K562 (cell line): ENCODE data around the gene LINC00632. TPM values are rescaled to one million over a fixed set of nuclear protein-coding genes. Genes with fewer than 3 reads are reported as not detected.

Experiments
- ATAC-seq: fragments of 200-7000 bp; cut with Tn5 transposase; 3 replicates; pipeline ENCODE4 v1.9.1; 2020; ENCODE audit warnings: moderate library complexity
- BruUV-seq: library from RNA; stranded (reverse); fragments of 400-500 nt; replicated peaks from 2 replicates; lab custom pipeline; 2021; lab: Mats Ljungman, UMichigan
- CTCF ChIA-PET: fragments of 300-600 bp; formaldehyde crosslinking; extraction: SDS; loops from one replicate; lab custom pipeline; 2021; ENCODE audit warnings: low intra/inter-chr PET ratio; lab: Yijun Ruan, JAX
- POLR2A ChIA-PET: fragments of 300-600, 350-650 bp; sonication (Branson Sonifier 250); formaldehyde crosslinking; extraction: SDS; loops from one replicate; lab custom pipeline; 2021; ENCODE audit warnings: antibody characterized with exemption, inconsistent platforms; lab: Yijun Ruan, JAX
- DNase-seq, 4 experiments: peaks; one replicate each; pipeline versions ENCODE4 v3.0.0 to v3.0.0-alpha.2; 2011 to 2018; ENCODE audit warnings: low spot score in 3 of 4, mixed read lengths in 3 of 4; ENCODE audit errors: extremely low read depth in 1 of 4
- FAIRE-seq: peaks from 2 replicates; lab custom pipeline; 2011; peaks lifted over from hg19 to GRCh38; lab: Jason Lieb, UNC
- H2AFZ ChIP-seq: 2 replicates; pipeline ENCODE4 v1.6.0; 2011; ENCODE audit warnings: low read depth, low read length, control low read depth, inconsistent platforms
- H3K27ac ChIP-seq: fragments of 200-600 bp; 3 replicates; pipeline ENCODE4 v1.8.0; 2011; ENCODE audit warnings: low read depth, mild to moderate bottlenecking, control low read depth, inconsistent platforms, low read length, moderate library complexity, mixed read lengths; ENCODE audit errors: extremely low read depth
- H3K27me3 ChIP-seq, 2 experiments: fragments of 300-600 bp in 1 of 2; 2 replicates in 1 of 2; 3 replicates in 1 of 2; pipeline versions ENCODE4 v1.6.0 to v1.8.0; 2011; ENCODE audit warnings: inconsistent platforms in 2 of 2, low read length in 2 of 2, mild to moderate bottlenecking in 1 of 2, mixed read lengths in 1 of 2, moderate library complexity in 1 of 2; ENCODE audit not compliant: control insufficient read depth in 2 of 2, insufficient read depth in 2 of 2
- H3K36me3 ChIP-seq: fragments of 300-600 bp; 3 replicates; pipeline ENCODE4 v1.8.0; 2011; ENCODE audit warnings: mild to moderate bottlenecking, low read length, inconsistent platforms; ENCODE audit not compliant: control insufficient read depth, insufficient read depth
- H3K4me1 ChIP-seq, 2 experiments: fragments of 200-600 bp in 1 of 2; replicated peaks in 1 of 2; 2 replicates in 1 of 2; 3 replicates in 1 of 2; pipeline versions ENCODE4 v1.5.1 to v1.8.0; 2011; ENCODE audit warnings: inconsistent platforms in 2 of 2, low read length in 2 of 2, mild to moderate bottlenecking in 1 of 2, mixed read lengths in 1 of 2, moderate library complexity in 1 of 2; ENCODE audit not compliant: control insufficient read depth in 2 of 2, insufficient read depth in 2 of 2
- H3K4me2 ChIP-seq: 2 replicates; pipeline ENCODE4 v1.6.1; 2011; ENCODE audit warnings: low read length, control low read depth, inconsistent platforms, mixed read lengths; ENCODE audit not compliant: insufficient read depth
- H3K4me3 ChIP-seq: fragments of 200-600 bp; sonication (generic), shearing (Covaris generic); 2 replicates; pipeline ENCODE4 v1.5.1; 2016; ENCODE audit warnings: control low read depth, inconsistent platforms
- H3K79me2 ChIP-seq: fragments of 200-600 bp; 3 replicates; pipeline ENCODE4 v1.8.0; 2011; ENCODE audit warnings: low read length, inconsistent platforms; ENCODE audit not compliant: control insufficient read depth, insufficient read depth
- H3K9ac ChIP-seq, 2 experiments: 2 replicates each; pipeline versions ENCODE4 v1.6.0 to v1.6.1; 2011; ENCODE audit warnings: low read depth in 2 of 2, low read length in 2 of 2, control low read depth in 1 of 2, inconsistent platforms in 1 of 2, mild to moderate bottlenecking in 1 of 2, mixed read lengths in 1 of 2; ENCODE audit not compliant: insufficient read depth in 1 of 2
- H3K9me1 ChIP-seq: one replicate; pipeline ENCODE4 v1.6.0; 2011; ENCODE audit warnings: inconsistent platforms, mild to moderate bottlenecking, low read length, moderate library complexity; ENCODE audit not compliant: control insufficient read depth, insufficient read depth
- H3K9me3 ChIP-seq: replicated peaks from 2 replicates; pipeline ENCODE4 v1.5.1; 2011; ENCODE audit warnings: low read depth, low read length, inconsistent platforms; ENCODE audit not compliant: control insufficient read depth, insufficient read depth
- H4K20me1 ChIP-seq: replicated peaks from 2 replicates; pipeline ENCODE4 v1.6.1; 2011; ENCODE audit warnings: low read length, inconsistent platforms, mixed read lengths; ENCODE audit not compliant: control insufficient read depth, insufficient read depth
- EHMT2 ChIP-seq: fragments of 450-650 bp; IDR thresholded peaks from 2 replicates; pipeline ENCODE4 v1.6.1; 2018; ENCODE audit warnings: antibody characterized with exemption
- EP400 ChIP-seq: fragments of 450-650 bp; IDR thresholded peaks from 2 replicates; pipeline ENCODE4 v1.6.1; 2017; ENCODE audit warnings: antibody characterized with exemption, mild to moderate bottlenecking, moderate library complexity
- FUS ChIP-seq: fragments of 200-400 bp; formaldehyde crosslinking; optimal IDR thresholded peaks from 2 replicates; pipeline ENCODE3; 2017; ENCODE audit warnings: low read depth, low read length
- HCFC1 ChIP-seq: IDR thresholded peaks from 2 replicates; pipeline ENCODE4 v1.6.1; 2012; ENCODE audit warnings: low read depth, low read length, improper control_type of control experiment
- SP1 ChIP-seq: sonication (generic); formaldehyde crosslinking; IDR thresholded peaks from 2 replicates; pipeline ENCODE4 v1.8.1; 2022; ENCODE audit warnings: mild to moderate bottlenecking, missing genetic modification reagents
- ZBTB17 ChIP-seq: fragments of 450-650 bp; formaldehyde crosslinking; IDR thresholded peaks from 2 replicates; pipeline ENCODE4 v1.4.0; 2020; ENCODE audit warnings: mild to moderate bottlenecking
- WGBS: fragments of 100-300 bp; shearing (Covaris generic); methylation state at CpG from one replicate; pipeline ENCODE4 v1.1.6; 2016; ENCODE audit warnings: low coverage, mixed read lengths; ENCODE audit not compliant: insufficient coverage; ENCODE audit errors: missing lambda C conversion rate; 5-methylcytosine and 5-hydroxymethylcytosine counted together
- in situ Hi-C: fragments of 300-500 bp; cut with MboI; formaldehyde crosslinking; loops from 4 replicates; pipeline ENCODE4 v1.15.0; 2018; ENCODE audit warnings: inconsistent platforms, mixed read lengths
- intact Hi-C: fragments of 100-400 bp; cut with micrococcal nuclease; formaldehyde crosslinking; loops from 2 replicates; pipeline ENCODE4 v1.14.2; 2022
- polyA plus RNA-seq, 8 experiments: library from polyadenylated mRNA; depleted of rRNA in 4 of 8; stranded (reverse) in 5 of 8; unstranded in 3 of 8; fragments of >200 nt; fragmentation: Nextera tagmentation in 2 of 8; fragmentation: Illumina TruSeq in 1 of 8; extraction: Ambion mirVana in 2 of 8; extraction: Trizol in 1 of 8; gene quantifications; 2 replicates each; pipeline versions ENCODE4 v1.2.1 to v1.2.3, GENCODE V29; 2011 to 2014; ENCODE audit warnings: inconsistent platforms in 1 of 8, missing spikeins in 1 of 8
- total RNA-seq, 7 experiments: library from RNA; depleted of rRNA in 6 of 7; stranded (reverse); fragments of >200 nt in 6 of 7; fragmentation: Illumina TruSeq in 2 of 7; extraction: Trizol in 2 of 7; gene quantifications; 2 replicates each; pipeline versions ENCODE4 v1.2.1 to v1.2.3, GENCODE V29; 2011 to 2021; ENCODE audit warnings: low replicate concordance in 1 of 7
- TF ChIP-seq, protein P1 (sequence below): fragments of 250-450 bp; sonication (Bioruptor Pico); IDR thresholded peaks from 2 replicates; pipeline ENCODE4 v1.5.0; 2021; ENCODE audit warnings: mild to moderate bottlenecking, moderate library complexity
- TF ChIP-seq, protein P2 (sequence below): IDR thresholded peaks from 2 replicates; pipeline ENCODE4 v1.6.1; 2012; ENCODE audit warnings: low read depth, low read length, improper control_type of control experiment, borderline replicate concordance
- TF ChIP-seq, protein P3 (sequence below): fragments of 200-800 bp; sonication (Bioruptor generic); IDR thresholded peaks from 2 replicates; pipeline ENCODE4 v1.6.1; 2016; ENCODE audit warnings: missing genetic modification characterization, missing compliant biosample characterization
- TF ChIP-seq, protein P4 (sequence below): fragments of 450-650 bp; formaldehyde crosslinking; IDR thresholded peaks from 2 replicates; pipeline ENCODE4 v1.4.0; 2022; ENCODE audit warnings: missing genetic modification characterization

LINC00632 gene
- total and polyA plus RNA-seq, 9 of the 15 experiments (the other 6 are each of a cell fraction or from before 2014, with no cell fraction given), result 0.06 to 0.20 TPM; not detected in 7

DNA sequence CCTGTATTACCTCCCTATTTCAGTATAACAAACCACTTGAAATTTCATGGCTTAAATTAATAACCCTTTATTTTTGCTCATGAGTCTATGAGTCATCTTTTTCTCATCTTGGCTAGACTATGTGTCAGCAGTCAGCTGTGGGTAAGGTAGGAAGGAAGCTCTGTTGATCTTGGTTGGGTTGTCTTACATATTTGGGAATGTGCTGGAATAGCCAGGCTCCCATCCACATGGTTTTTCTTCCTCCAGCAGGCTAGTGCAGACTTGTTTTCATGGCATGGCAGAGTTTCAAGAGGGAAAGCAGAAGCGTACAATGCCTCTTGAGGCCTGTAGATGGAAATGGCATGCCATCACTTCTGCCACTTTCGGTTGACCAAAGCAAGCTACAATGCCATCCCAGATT, 89.7 kb downstream of the LINC00632 start:
- POLR2A ChIA-PET, result no interaction called here
- in situ Hi-C loops, result no loop called here
- no peaks in the 10 kb centered on the region for H4K20me1 ChIP-seq
- FAIRE-seq, result no peak
- H3K27ac ChIP-seq, result no peak overlapping the region
- no peak for DNase-seq
- CTCF ChIA-PET, result no interaction called here
- intact Hi-C loops, result no loop called here
- H3K9me3 ChIP-seq, result no peaks in the 10 kb centered on the region
- no peak overlapping the region for H3K4me2 ChIP-seq
- H2AFZ ChIP-seq, result no peak overlapping the region
- no peaks in the 10 kb centered on the region for H3K27me3 ChIP-seq
- no peak for ATAC-seq
- H3K9me1 ChIP-seq, result no peaks in the 10 kb centered on the region
- no peaks in the 10 kb centered on the region for H3K4me1 ChIP-seq
- no peaks in the 10 kb centered on the region for H3K79me2 ChIP-seq
- BruUV-seq, result no TSS peak
- H3K36me3 ChIP-seq, result no peaks in the 10 kb centered on the region
- no peak overlapping the region for H3K4me3 ChIP-seq
- 6% methylated on average over 2 of the region's 2 CpGs for WGBS
- no peak overlapping the region for H3K9ac ChIP-seq
- TF ChIP-seq HCFC1 (no peak), ZBTB17 (CRISPR knock-in tag) (no peak), EHMT2 (no peak), SP1 (CRISPR knock-in tag) (no peak), EP400 (no peak), FUS (no peak)
- TF ChIP-seq, protein P1, sequence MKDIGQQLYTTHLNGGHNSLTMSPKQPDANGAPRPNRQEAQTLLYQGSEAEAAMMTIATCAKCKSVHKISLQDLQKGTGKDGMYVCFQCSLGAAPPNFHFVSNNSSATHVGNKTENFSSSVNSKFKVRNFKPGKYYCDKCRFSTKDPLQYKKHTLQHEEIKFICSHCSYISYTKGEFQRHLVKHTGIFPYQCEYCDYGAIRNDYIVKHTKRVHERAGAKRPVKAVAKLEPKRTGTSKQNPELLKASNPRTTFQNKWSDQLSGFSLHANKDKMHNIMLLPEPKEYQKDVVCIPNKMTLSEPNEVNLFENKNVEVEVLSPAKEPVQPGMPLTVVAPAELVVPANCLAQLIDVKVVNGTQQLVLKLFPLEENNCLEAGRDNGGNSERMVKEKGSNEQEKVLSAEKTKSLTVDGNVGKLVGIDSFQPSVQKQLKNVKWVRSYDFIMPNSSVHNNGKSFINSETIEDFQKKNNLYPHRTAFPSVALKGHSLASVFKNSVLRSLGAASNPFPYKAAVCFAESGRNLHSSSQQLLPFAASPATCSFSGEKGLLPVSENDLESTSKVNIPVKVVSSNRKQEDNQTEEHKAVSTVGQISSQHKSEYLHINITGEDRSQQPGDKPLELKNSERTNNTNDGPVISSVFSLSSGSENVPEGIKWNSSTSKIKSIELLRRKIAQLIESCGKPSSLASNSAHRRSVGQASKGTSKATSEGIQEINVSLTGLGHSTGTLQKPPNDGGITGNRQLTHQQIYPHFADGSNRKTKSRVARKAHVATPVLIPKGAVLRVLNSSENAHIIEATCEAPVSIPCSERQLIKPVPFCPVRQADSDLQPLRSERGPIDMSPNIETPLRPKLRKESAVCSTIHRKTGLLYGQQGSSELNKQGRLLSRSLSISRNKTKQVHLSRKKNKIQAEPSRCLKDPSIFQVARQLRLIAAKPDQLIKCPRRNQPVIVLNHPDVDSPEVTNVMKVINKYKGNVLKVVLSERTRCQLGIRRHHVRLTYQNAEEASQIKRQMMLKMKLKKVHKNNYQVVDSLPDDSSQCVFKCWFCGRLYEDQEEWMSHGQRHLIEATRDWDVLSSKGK, result no peak
- TF ChIP-seq, protein P2, sequence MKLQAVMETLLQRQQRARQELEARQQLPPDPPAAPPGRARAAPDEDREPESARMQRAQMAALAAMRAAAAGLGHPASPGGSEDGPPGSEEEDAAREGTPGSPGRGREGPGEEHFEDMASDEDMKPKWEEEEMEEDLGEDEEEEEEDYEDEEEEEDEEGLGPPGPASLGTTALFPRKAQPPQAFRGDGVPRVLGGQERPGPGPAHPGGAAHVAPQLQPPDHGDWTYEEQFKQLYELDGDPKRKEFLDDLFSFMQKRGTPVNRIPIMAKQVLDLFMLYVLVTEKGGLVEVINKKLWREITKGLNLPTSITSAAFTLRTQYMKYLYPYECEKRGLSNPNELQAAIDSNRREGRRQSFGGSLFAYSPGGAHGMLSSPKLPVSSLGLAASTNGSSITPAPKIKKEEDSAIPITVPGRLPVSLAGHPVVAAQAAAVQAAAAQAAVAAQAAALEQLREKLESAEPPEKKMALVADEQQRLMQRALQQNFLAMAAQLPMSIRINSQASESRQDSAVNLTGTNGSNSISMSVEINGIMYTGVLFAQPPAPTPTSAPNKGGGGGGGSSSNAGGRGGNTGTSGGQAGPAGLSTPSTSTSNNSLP, result no peak
- TF ChIP-seq, protein P3, sequence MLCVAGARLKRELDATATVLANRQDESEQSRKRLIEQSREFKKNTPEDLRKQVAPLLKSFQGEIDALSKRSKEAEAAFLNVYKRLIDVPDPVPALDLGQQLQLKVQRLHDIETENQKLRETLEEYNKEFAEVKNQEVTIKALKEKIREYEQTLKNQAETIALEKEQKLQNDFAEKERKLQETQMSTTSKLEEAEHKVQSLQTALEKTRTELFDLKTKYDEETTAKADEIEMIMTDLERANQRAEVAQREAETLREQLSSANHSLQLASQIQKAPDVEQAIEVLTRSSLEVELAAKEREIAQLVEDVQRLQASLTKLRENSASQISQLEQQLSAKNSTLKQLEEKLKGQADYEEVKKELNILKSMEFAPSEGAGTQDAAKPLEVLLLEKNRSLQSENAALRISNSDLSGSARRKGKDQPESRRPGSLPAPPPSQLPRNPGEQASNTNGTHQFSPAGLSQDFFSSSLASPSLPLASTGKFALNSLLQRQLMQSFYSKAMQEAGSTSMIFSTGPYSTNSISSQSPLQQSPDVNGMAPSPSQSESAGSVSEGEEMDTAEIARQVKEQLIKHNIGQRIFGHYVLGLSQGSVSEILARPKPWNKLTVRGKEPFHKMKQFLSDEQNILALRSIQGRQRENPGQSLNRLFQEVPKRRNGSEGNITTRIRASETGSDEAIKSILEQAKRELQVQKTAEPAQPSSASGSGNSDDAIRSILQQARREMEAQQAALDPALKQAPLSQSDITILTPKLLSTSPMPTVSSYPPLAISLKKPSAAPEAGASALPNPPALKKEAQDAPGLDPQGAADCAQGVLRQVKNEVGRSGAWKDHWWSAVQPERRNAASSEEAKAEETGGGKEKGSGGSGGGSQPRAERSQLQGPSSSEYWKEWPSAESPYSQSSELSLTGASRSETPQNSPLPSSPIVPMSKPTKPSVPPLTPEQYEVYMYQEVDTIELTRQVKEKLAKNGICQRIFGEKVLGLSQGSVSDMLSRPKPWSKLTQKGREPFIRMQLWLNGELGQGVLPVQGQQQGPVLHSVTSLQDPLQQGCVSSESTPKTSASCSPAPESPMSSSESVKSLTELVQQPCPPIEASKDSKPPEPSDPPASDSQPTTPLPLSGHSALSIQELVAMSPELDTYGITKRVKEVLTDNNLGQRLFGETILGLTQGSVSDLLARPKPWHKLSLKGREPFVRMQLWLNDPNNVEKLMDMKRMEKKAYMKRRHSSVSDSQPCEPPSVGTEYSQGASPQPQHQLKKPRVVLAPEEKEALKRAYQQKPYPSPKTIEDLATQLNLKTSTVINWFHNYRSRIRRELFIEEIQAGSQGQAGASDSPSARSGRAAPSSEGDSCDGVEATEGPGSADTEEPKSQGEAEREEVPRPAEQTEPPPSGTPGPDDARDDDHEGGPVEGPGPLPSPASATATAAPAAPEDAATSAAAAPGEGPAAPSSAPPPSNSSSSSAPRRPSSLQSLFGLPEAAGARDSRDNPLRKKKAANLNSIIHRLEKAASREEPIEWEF (CRISPR knock-in tag), result no peak
- TF ChIP-seq, protein P4, sequence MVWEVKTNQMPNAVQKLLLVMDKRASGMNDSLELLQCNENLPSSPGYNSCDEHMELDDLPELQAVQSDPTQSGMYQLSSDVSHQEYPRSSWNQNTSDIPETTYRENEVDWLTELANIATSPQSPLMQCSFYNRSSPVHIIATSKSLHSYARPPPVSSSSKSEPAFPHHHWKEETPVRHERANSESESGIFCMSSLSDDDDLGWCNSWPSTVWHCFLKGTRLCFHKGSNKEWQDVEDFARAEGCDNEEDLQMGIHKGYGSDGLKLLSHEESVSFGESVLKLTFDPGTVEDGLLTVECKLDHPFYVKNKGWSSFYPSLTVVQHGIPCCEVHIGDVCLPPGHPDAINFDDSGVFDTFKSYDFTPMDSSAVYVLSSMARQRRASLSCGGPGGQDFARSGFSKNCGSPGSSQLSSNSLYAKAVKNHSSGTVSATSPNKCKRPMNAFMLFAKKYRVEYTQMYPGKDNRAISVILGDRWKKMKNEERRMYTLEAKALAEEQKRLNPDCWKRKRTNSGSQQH (CRISPR knock-in tag), result no peak
